Right ventricle myocardium superior (tissue), 1 donor: Measurements from ENCODE around the gene PYGB. TPM values are rescaled to one million over a fixed set of nuclear protein-coding genes. Genes with fewer than 3 reads are reported as not detected.
A peak's percentile ranks its signal among the peaks of the same experiment; 100 is the strongest.

Source experiments
- ATAC-seq: fragments of 200-7000 bp; cut with Tn5 transposase; one replicate; pipeline ENCODE4 v1.9.1; 2020; ENCODE audit warnings: mild to moderate bottlenecking; ENCODE audit not compliant: poor library complexity
- DNase-seq: peaks from one replicate; pipeline ENCODE4 v3.0.0-alpha.2; 2020
- intact Hi-C: fragments of 100-400 bp; cut with DNase I; formaldehyde crosslinking; loops from one replicate; pipeline ENCODE4 v1.11.2; 2022
- long read RNA-seq: library from polyadenylated mRNA; unstranded; transcript quantifications from one replicate; pipeline ENCODE4 v2.0.0, GENCODE V29; 2021
- total RNA-seq: library from RNA; stranded (reverse); fragmentation: NEBNext Ultra II Directional; extraction: Animal tissue kit (Norgen Biotek cat#: 25700); gene quantifications from one replicate; pipeline ENCODE4 v1.2.1, GENCODE V29; 2021
- donor health status: DM: no; HTN: yes; CAD: no; lungs with severe emphysema.

Gene PYGB
- total RNA-seq, result 170 TPM
- long read RNA-seq, full-length matches to known transcripts, result 467 of 676 reads
- long read RNA-seq, partial matches to known transcripts, result 134 of 676 reads
- long read RNA-seq, other reads (novel, unspliced or antisense), result 75 of 676 reads

DNA sequence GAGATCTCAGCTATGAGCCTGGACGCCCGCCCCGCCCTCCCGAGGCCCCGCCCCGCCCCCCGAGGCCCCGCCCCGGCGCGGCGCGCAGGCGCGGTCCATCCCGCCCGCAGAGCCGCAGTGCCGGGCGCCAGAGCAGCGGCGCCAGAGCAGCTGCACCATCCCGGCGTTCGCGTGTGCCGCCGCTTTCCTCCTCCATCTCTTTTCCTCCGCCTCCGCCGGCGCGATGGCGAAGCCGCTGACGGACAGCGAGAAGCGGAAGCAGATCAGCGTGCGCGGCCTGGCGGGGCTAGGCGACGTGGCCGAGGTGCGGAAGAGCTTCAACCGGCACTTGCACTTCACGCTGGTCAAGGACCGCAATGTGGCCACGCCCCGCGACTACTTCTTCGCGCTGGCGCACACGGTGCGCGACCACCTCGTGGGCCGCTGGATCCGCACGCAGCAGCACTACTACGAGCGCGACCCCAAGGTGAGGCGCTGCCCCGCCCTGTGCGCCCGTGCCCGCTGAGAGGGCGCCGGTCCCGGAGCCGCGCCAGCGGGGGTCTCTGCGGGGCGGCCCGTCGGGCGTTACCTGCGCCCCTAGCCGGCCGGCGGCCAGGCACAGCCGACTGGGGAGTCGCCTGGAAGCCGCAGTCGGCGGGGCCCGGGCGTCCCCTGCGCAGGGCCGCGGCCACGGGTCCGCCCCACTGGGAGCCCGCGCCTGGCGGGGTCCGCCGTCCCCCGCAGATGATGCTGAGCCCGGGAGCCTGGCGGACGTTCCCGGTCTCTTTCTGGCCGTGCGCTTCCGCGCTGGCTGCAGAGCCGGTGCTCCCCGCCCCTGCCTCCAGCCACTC lies at the start of gene PYGB:
Gene PYGB (plus strand): TSS at position 130 of the 830 bp plus-strand sequence. CDS start 94 bp downstream, at position 224.
- ATAC-seq (peak; percentile 88), DNase-seq (peak; percentile 87)
- intact Hi-C loops, result loop anchor here (5.0 kb wide), 1 partner anchor 51 kb away; the partner anchor contains the start of gene ENTPD6

DNA sequence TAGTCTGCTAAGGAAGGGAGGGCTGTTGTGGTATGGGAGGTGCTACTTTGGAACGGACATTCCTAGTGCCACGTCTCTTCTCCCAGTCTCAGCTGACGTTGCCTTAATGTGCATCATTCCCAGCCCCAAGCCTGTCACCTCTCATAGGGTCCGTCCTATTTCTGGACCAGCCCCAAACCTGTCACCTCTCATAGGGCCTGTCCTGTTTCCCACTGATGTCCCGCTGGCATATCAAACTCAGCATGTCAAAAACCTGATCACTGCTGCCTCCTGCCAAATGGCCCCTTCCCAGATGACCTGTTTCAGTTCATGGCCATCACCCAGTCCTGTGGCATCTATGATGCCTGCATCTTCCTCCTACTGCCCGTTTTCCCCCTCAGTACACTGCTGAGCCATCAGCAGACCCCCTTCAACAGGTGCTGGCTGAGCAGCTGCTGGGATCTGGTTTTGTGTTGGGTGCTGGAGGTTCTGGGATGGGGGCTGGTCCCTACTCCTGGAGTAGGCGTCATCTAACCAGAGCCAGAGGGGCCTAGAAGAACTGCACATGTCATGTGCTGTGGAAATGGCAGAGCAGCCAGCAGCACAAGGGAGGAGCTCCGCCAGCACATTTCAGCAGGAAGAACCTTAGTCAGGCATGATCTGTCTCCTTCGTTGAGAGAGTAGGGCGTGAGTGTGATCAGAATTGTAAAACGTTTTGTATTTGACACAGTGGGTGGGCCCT lies 49.1 kb upstream of the PYGB start:
- ATAC-seq (peak; percentile 32), DNase-seq (peak; percentile 58)
- intact Hi-C loops, result loop anchor here (5.0 kb wide), 1 partner anchor 48 kb away; the partner anchor contains the start of gene PYGB

DNA sequence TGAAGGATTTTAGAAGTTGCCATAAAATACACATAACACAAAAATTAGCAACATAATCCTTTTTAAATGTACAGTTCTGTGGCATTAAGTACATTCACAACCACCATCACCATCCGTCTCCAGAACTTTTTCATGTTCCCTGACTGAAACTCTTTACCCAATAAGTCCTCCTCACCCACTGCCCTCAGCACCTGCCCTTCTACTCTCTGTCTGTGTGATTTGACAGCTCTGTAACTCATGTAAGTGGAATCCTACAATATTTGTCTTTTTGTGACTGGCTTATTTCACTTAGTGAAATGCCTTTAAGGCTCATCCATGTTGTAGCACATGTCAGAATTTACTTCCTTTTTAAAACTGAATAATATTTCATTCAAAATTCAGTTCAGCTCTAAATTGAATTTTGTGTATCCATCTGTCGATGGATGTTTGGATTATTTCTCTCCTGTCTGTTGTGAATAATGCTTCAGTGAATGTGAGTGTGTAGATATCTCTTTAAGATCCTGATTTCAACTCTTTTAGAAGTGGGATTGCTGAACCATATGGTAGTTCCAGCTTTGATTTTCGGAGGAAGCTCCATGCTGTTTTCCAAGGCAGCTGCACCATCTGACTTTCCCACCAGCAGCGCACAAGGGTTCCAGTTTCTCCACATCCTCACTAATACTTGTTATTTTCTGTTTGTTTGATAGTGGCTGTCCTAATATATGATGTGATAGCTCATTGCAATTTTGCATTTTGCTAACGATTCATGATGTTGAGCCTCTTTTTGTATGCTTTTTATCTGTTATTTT lies 48.2 kb upstream of the PYGB start:
- ATAC-seq, result no peak
- no peak for DNase-seq
- intact Hi-C loops, result loop anchor here (5.0 kb wide), 1 partner anchor 48 kb away; the partner anchor contains the start of gene PYGB

DNA sequence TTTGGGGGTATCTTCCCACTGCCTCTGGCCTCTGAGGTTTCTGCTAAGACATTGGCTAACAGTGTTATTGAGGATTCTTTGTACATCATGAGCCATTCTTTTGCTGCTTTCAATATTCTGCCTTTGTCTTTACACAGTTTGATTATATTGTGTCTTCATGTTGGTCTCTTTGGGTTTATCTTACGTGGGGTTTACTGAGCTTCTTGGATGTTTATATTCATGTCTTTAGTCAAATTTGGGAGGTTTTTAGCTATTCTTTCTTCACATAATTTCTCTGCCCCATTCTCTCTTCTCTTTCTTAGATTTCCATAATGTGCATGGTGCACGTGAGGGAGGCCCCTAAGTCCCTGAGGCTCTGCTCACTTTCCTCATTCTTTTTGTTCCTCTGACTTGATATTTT lies 44.8 kb upstream of the PYGB start:
- ATAC-seq (no peak), DNase-seq (no peak)
- intact Hi-C loops, result no loop called here

DNA sequence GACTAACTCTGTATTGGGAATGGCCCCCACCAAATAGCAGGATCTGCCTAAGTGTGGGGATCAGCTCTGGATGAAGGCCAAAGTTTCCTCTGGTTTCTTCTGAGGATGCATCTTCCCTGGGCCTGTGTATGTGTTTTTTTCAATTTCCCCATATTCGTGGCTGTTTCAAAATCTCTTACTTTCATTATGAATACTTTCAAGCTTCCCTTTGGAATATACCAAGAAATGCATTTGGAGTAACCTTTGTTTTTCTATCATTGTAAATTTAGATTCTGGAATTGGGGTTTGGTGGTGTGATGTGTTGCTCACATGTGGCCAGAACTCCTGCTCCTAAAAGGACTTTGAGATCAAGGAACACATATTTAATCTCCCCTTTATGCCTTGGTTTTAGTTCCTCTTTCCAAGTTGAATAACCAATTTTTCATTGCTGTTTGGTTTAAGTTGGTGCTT lies 44.0 kb upstream of the PYGB start:
- DNase-seq, result no peak
- intact Hi-C loops, result no loop called here
- ATAC-seq, result no peak

DNA sequence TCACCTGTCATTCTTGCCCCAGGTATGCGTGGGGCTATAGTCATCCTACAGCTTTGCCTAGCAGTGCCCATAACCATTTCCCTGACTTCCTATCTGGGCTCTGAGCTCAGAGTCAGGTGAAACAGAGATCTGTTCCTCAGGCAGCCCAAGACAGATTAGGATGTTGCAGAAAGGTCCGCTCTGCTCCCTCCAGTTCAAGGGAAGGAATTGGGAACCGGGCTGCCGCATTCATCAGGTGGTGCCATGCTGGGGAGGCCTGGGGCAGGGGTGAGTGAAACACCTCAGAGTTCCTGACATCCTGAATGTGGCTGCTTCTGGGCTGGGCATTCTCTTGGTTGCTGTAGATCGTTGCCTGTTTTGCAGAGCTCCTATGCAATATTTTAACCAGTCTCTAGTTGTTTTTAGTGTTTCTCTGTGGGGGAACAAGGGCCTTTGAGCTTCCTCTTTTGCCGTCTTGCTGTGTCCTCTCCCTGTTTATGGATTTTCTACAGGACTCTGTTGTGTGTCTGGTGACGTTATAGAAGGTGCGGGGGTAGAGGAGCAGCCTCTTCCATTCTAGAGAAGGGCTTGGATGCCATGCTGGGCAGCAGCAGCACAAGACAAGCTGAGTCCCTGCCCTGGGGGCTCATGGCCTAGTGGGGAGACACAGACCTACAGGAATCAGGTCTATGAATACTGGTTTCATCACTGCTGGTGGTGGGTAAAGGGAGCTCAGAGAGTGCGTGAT lies 43.2 kb upstream of the PYGB start:
- ATAC-seq (peak; percentile 33), DNase-seq (no peak)

DNA sequence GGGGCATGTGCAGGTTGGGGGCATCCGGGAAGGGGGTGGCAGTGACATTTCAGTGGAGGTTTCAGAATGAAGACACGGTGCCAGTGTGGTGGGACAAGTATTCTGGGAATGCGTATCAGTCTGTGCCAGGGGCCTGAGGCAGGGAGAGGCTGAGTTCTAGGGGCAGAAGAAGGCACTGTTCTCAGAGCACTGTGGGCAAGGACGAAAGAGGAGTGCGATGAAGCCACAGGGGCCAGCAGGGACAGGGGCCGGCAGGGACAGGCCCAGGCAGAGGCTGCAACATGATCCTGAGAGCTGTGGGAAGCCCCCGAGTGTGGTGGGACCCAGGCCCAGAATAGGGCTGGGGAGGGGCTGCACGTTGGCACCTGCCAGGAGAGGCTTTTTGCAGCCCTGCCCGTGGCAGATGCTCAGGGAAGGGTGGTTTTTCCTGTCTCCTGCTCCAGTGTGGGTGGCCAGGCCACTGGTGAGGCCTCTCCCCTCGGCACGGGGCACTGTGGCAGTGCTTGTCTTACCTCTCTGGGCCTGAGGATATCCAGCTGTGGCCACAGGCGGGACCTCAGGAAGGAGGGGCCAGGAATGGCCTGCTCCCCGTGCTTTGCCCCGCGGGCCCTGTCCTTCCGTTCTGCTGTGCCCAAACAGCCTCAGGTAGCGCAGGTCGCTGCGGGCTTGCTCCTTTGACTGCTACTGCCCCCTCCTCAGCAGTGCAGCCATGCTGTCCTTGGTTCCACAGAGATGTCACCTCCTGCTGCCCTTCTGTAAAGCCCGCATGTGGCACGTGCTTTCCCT lies 42.4 kb upstream of the PYGB start:
- intact Hi-C loops, result no loop called here
- DNase-seq (no peak), ATAC-seq (peak; percentile 47)

More for the DNA sequence above, 43.2 kb upstream of the PYGB start:
- intact Hi-C loops, result no loop called here

DNA sequence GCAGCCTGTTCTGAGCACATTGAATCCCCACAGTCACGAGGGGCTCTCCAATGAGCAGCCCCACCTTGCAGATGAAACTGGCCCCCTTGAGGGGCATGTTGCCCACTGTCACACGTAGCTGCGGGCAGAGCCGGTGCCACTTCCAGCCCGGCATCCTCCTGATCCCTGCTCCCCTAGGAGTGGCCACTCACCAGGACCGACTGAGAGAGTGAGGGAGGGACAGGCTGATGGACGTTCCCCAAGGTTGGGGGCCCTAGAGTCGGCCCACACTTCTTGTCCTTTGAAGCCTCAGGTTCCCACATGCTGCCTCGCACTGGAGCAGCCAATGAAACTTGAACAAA lies 41.9 kb upstream of the PYGB start:
- ATAC-seq, result peak; percentile 12
- intact Hi-C loops, result no loop called here
- DNase-seq, result no peak

DNA sequence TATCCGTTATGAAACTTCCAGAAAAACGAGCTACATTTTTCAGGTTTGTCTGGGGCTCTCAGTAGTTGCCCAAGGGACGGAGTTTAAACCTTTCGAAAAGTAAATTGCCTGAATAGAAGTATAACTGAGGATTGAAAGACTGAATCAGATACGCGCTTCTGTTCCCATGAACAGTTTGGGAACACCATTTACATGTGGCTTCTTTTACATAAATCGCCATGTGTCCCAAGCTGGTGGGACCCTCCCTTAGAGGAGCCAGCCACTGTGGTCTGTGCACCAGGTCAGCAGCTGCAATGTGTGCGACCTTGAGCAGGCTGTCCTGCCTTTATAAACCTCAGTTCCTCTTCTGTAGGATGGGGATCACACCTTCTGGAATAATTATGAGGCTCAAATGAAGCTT lies 41.3 kb upstream of the PYGB start:
- intact Hi-C loops, result no loop called here
- no peak for ATAC-seq

DNA sequence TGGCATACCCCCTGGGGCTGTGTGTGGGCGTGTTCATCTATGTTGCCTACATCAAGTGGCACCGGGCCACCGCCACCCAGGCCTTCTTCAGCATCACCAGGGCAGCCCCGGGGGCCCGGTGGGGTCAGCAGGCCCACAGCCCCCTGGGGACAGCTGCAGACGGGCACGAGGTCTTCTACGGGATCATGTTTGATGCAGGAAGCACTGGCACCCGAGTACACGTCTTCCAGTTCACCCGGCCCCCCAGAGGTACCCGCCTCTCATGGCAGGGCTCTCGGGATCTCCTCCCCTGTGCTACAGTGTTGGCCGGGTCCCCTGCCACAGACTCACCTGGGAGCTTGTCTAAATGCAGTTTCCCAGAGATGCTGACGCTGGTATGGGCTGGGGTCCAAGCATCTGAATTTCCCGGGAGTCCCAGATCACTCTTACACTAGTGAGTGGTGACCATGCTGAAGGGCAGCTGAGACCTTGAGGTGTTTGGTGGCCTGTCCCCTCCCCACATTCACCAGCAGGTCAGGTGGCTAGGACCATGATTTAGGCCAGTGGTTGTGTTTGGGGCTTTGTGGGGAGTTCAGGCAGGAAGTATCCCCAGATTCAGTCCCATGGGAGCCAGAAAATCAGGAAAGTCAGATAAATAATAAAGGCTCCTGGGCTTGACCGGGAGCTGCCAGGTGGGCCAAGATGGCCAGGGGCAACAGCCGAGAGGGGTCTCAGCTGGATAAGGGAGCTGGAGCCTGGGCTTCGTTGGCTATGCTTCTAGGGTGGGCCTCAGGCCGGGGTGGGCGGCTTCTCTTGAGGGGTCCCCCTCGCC lies 40.5 kb upstream of the PYGB start:
- intact Hi-C loops, result no loop called here
- no peak for ATAC-seq
- no peak for DNase-seq

More for the DNA sequence above, 41.3 kb upstream of the PYGB start:
- DNase-seq, result no peak

DNA sequence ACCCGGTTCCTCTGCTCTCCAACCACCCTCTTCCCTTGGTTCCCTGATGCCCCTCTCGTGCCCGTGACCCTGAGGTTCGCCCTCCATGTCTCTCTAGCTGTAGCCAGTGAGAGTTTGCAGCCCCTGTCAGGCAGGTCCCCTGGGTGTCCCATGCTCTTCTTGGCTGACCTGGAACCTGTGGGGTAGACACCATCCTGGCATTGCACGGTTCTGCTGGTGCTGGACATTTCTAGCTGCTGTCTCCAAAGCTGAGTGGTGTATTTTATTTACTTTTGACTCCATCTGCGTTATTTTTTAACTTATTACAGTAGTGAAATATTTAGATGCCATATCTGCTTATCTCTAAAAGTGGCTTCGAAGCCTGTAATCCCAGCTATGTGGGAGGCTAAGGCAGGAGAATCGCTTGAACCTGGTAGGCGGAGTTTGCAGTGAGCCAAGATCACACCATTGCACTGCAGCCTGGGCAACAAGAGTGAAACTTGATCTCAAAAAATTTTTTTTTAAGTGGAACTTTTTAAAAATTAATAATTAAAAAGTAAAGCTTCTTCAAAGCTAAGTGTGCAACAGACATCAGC lies 39.8 kb upstream of the PYGB start:
- DNase-seq, result no peak
- intact Hi-C loops, result no loop called here
- ATAC-seq, result no peak

DNA sequence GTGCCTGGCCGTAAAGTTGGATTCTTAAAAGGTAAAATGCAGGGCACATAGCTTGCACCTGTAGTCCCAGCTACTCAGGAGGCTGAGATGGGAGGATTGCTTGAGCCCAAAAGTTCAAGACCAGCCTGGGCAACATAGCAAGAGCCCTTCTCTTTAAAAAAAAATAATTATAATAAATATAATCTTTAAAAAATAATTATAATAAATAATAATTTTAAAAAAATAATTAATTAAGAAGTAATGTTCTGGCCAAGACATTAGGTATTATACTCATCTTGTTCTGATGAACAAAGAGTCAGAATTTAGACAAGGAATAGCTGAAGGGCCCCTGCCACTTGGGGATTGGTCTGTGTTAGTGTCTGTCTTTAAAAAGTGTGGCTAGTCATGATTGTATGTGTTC lies 38.5 kb upstream of the PYGB start:
- DNase-seq (no peak), ATAC-seq (no peak)
- intact Hi-C loops, result no loop called here

DNA sequence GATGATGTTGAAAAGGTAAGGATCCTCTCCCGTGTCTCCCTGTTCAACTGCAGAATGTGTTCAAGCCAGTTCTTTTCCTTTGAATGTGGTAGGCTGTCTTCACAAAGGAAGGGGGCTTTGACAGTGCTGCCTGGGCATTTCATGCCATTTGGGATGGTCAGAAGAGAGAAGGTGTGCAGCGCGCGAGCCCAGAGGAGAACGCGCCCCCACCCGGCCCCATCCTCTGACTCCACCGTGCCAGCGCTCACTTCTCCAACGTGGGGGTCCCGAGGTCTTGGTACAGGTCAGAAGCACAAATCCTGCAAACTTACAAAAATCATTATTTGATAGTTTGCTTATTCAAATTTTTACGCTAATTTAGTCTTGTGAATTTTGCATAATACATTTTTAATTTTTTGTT lies 38.0 kb upstream of the PYGB start:
- DNase-seq (no peak), ATAC-seq (no peak)
- intact Hi-C loops, result no loop called here

DNA sequence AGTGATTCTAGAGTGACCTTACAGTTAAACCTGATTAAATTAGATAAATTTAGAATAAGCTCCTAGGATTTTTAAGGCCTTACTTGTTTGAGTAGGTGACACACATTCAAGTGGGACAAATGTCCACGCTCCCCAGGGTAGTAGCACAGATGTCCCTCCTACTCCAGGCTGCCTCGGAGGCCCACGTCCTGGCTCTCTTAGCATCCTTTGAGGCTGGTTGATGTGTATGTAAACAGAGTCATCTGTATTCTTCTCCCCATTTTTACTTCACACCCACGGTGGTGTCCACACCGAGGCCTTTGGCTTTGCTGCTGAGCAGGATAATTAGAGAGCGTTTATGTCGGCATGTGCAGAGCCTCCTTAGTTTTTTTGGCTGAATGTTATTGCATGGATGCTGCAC lies 36.6 kb upstream of the PYGB start:
- ATAC-seq, result no peak
- no peak for DNase-seq
- intact Hi-C loops, result no loop called here

DNA sequence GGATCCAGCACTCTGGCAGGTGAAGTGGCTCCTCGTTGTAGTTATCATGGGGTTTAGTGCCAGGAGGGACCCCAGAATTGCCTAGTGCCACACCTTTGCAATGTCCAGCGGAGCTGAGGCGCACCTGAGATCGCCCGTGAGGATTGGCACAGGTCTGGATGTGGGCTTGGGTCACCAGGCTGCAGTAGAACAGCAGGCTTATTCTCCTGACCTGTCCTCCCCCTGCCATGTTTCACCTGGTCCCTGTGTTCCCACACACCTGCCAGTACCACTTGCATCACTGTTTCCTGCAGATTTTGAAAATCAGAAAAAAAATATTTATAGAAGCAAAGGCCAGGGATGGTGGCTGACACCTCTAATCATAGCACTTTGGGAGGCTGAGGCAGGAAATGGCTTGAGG lies 35.6 kb upstream of the PYGB start:
- DNase-seq, result no peak
- intact Hi-C loops, result no loop called here
- no peak for ATAC-seq

DNA sequence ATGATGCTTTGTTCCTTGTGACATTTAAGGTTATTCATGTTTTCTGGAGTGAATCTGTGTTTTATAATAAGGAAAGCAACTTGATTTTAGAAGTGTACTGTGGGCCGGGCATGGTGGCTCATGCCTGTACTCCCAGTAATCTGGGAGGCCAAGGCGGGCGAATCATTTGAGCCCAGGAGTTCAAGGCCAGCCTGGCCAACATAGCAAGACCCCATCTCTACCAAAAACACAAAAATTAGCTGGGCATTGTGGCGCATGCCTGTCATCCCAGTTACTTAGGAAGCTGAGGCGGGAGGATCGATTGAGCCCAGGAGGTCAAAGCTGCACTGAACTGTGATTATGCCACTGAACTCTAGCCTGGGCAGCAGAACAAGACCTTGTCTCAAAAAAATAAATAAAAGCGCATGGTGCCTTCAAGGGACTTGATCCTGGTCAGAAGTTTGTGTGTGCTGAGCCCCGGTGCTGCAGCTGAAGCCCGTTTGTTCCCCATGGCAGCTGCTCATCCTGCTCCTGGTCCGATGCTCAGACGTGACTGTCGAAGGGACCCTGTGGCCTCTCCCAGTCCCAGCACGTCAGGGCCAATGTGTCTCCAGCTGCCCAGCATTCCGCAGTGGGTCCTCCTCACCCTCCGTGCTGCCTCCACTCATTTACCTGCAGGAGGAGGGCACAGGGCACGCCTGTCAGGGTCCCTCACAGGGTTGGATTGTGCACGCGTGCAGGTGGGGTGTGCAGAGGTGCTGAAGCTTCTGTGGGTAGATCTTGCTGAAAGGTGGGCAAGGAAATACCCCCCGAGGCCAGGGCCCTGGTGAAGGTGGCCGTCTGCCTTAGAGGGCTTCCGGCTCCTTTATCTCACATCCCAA lies 34.1 kb upstream of the PYGB start:
- ATAC-seq, result no peak
- no peak for DNase-seq
- intact Hi-C loops, result no loop called here
